SK-N-MC (cell line): ENCODE data around the gene FAM3B.

ENCODE experiments used
- DNase-seq: peaks from one replicate; pipeline ENCODE4 v3.0.0-alpha.2; 2011; ENCODE audit warnings: low read depth, low spot score
- H3K27ac ChIP-seq: fragments of 200-600 bp; sonication (generic); 2 replicates; pipeline ENCODE4 v1.5.1; 2016; ENCODE audit warnings: mixed run types
- H3K36me3 ChIP-seq: fragments of 200-600 bp; sonication (generic); 2 replicates; pipeline ENCODE4 v1.6.1; 2017; ENCODE audit warnings: antibody characterized with exemption, low read length, mixed read lengths; ENCODE audit not compliant: insufficient read depth
- H3K4me3 ChIP-seq: fragments of 200-600 bp; sonication (generic); 2 replicates; pipeline ENCODE4 v1.5.1; 2016
- H3K9ac ChIP-seq: fragments of 200-600 bp; sonication (generic); 2 replicates; pipeline ENCODE4 v1.8.0; 2017; ENCODE audit warnings: mixed run types, mixed read lengths; ENCODE audit not compliant: insufficient read length
- H3K9me3 ChIP-seq: fragments of 200-600 bp; sonication (generic); 2 replicates; pipeline ENCODE4 v1.6.1; 2017; ENCODE audit warnings: low read depth, mild to moderate bottlenecking, antibody characterized with exemption, low read length, moderate library complexity, mixed read lengths
- EZH2 ChIP-seq: fragments of 200-600 bp; sonication (generic); IDR thresholded peaks from one replicate; pipeline ENCODE4 v1.6.1; 2017; ENCODE audit warnings: antibody characterized with exemption
- FOXP2 ChIP-seq: optimal IDR thresholded peaks from 2 replicates; pipeline ENCODE3; 2011; ENCODE audit warnings: mild to moderate bottlenecking, moderate library complexity; ENCODE audit not compliant: insufficient read depth; ENCODE audit errors: extremely low read length, control extremely low read depth
- POLR2AphosphoS5 ChIP-seq: IDR thresholded peaks from 2 replicates; pipeline ENCODE4 v1.6.1; 2012; ENCODE audit warnings: mild to moderate bottlenecking, low read depth, low read length, borderline replicate concordance

Gene FAM3B

GRCh38 chr21:41363370-41364270 lies 47.0 kb downstream of the FAM3B start:
- no peak for DNase-seq
- H3K27ac ChIP-seq, result no peak overlapping the region
- no peak overlapping the region for H3K9ac ChIP-seq
- no peaks in the 10 kb centered on the region for H3K36me3 ChIP-seq
- no peaks in the 10 kb centered on the region for H3K9me3 ChIP-seq
- no peak overlapping the region for H3K4me3 ChIP-seq
- TF ChIP-seq EZH2 (no peak), POLR2AphosphoS5 (no peak)

DNA sequence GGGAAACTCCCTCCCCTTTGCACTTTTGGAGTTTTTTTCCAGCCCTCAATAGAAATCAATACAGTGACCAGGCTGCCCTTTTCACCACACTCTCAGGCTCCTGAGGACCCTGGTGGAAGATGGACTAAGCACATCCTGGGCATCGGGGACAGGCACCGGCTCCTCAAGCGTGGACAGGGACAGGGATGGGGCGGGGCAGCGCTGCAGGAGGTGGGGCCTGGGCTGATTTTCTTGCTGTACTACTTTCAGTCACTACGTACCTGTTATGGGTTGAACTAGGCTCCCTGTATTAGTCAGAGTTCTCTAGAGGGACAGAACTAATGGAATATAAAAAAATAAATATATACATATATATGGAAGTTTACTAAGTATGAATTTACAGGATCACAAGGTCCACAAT lies 47.7 kb downstream of the FAM3B start:
- no peak for DNase-seq
- Histone ChIP-seq H3K9me3 (no peaks in the 10 kb centered on the region), H3K9ac (no peak overlapping the region), H3K27ac (no peak overlapping the region), H3K36me3 (no peaks in the 10 kb centered on the region), H3K4me3 (no peak overlapping the region)
- TF ChIP-seq POLR2AphosphoS5 (no peak), EZH2 (no peak), FOXP2 (no peak)

GRCh38 chr21:41365377-41366107 lies 48.9 kb downstream of the FAM3B start:
- Histone ChIP-seq H3K27ac (no peak overlapping the region), H3K9me3 (no peaks in the 10 kb centered on the region), H3K36me3 (no peaks in the 10 kb centered on the region), H3K9ac (no peak overlapping the region), H3K4me3 (no peak overlapping the region)
- DNase-seq, result no peak
- no peak for TF ChIP-seq POLR2AphosphoS5
- TF ChIP-seq FOXP2, result no peak
- no peak for TF ChIP-seq EZH2

DNA sequence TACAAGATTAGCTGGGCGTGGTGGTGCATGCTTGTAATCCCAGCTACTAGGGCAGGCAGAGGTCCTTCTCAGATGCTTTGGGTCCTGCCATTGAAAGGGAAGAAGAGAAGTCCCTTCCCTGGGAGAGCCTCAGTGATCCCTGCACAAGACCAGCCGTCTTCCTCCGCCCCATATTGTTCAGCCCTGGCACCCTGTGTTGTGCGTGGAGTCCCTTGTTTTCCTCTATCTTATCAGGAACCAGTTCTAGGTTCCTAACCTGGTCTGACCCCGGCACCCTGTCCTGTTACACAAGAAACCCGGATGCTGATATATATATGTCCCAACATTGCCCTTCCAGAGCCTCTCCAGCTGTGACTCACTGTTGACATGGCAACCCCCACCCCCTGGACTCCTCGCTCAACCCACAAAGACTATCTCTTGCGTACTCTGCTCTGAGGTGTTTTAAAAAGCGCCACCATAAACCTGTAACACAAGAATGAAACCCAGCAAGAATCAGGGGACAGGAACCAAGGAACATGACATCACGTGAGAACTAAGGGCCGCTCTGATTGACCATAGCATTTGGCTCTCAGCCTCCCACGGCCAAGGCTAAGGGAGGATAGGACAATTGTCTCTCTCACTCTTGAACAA lies 50.0 kb downstream of the FAM3B start:
- Histone ChIP-seq H3K36me3 (no peaks in the 10 kb centered on the region), H3K27ac (no peak overlapping the region), H3K4me3 (no peak overlapping the region), H3K9me3 (no peaks in the 10 kb centered on the region), H3K9ac (no peak overlapping the region)
- no peak for DNase-seq
- TF ChIP-seq POLR2AphosphoS5 (no peak), FOXP2 (no peak), EZH2 (no peak)

DNA sequence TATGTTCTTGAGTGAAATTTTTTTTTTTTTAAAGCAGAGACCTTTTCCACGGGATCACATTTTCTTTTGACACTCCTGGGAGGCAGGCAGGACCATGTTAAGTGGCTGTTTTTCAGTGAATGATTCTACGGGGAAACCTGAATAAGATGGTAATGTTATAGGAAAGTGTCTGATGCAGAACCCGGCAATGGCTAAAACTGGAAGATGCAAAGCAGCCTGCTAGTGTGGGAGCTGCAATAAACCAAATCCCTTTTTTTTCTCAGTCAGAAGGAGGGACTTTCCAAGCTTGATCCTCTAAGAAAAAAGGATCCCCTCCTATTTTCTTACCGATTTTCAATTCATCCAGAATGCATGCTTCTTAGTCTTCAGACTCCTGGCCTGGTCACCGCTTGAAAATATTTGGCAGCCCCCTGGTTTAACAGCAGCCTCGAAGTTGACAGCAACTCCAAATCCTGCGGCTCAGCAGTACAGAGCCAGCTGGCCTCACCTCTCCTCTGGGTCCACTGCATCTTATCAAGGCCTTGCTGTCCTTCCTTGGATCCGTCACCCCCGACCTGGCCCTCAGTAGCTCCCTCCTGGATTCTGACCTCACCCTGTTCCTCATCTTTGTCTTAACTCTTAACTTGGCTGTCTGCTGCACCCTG lies 50.8 kb downstream of the FAM3B start:
- no peaks in the 10 kb centered on the region for H3K9me3 ChIP-seq
- H3K27ac ChIP-seq, result no peak overlapping the region
- TF ChIP-seq EZH2 (no peak), FOXP2 (no peak), POLR2AphosphoS5 (no peak)
- H3K4me3 ChIP-seq, result no peak overlapping the region
- no peaks in the 10 kb centered on the region for H3K36me3 ChIP-seq
- DNase-seq, result no peak
- H3K9ac ChIP-seq, result no peak overlapping the region

- H3K4me3 ChIP-seq, result no peak overlapping the region
- no peak overlapping the region for H3K9ac ChIP-seq
- H3K27ac ChIP-seq, result no peak overlapping the region
- H3K9me3 ChIP-seq, result no peaks in the 10 kb centered on the region
- DNase-seq, result no peak
- no peaks in the 10 kb centered on the region for H3K36me3 ChIP-seq
- TF ChIP-seq FOXP2 (no peak), POLR2AphosphoS5 (no peak), EZH2 (no peak)
Observed at GRCh38 chr21:41367945-41368734, 51.5 kb downstream of the FAM3B start.

DNA sequence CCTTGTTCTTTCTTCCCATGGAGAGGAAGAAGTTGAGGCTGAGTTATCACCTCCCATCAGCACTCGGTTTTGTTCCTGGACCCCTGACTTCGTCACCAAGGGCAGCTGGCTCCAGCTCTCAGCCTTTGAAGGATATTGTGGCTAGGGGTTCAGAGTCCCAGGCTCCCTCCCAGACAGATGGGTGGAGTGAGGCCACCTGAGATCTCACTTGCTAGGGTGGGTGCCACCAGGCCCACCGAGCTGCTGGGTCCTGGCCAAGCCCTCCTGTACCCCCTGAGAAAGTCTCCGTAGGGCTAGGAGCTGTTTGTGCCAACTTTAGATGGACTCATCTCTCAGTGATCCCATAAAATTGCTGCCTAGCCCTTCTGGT lies 52.1 kb downstream of the FAM3B start:
- no peaks in the 10 kb centered on the region for H3K36me3 ChIP-seq
- TF ChIP-seq EZH2 (no peak), FOXP2 (no peak), POLR2AphosphoS5 (no peak)
- H3K9me3 ChIP-seq, result no peaks in the 10 kb centered on the region
- DNase-seq, result no peak
- H3K27ac ChIP-seq, result no peak overlapping the region
- H3K4me3 ChIP-seq, result no peak overlapping the region
- no peak overlapping the region for H3K9ac ChIP-seq
